HG03439 (cell line): ENCODE data around the gene ADAM12.

Experiments
- ATAC-seq: cut with Tn5 transposase; IDR thresholded peaks from one replicate; pipeline ENCODE4 v1.9.1; 2021; ENCODE audit warnings: mild to moderate bottlenecking, moderate library complexity; ENCODE audit not compliant: unreplicated experiment

The ADAM12 gene

GRCh38 chr10:126097558-126098225 lies 290.6 kb downstream of the ADAM12 start:
- no peak for ATAC-seq

GRCh38 chr10:126094537-126094936 lies 293.7 kb downstream of the ADAM12 start:
- no peak for ATAC-seq

- ATAC-seq = no peak
These were observed 295.7 kb downstream of the ADAM12 start for GRCh38 chr10:126092366-126093215.

- no peak for ATAC-seq
These were observed 297.2 kb downstream of the ADAM12 start for GRCh38 chr10:126090911-126091728.

- no peak for ATAC-seq
These were observed 297.8 kb downstream of the ADAM12 start for GRCh38 chr10:126090443-126090842.

- no peak for ATAC-seq
These were observed 300.3 kb downstream of the ADAM12 start for GRCh38 chr10:126087796-126088505.

- ATAC-seq = no peak
These were observed 301.1 kb downstream of the ADAM12 start for GRCh38 chr10:126087153-126087680.

GRCh38 chr10:126085806-126086205 lies 302.5 kb downstream of the ADAM12 start:
- no peak for ATAC-seq

GRCh38 chr10:126084369-126084768 lies 303.9 kb downstream of the ADAM12 start:
- ATAC-seq = no peak

- no peak for ATAC-seq
These were observed 305.3 kb downstream of the ADAM12 start for GRCh38 chr10:126083009-126083408.

- ATAC-seq = no peak
These were observed 306.3 kb downstream of the ADAM12 start for GRCh38 chr10:126081841-126082466.

- no peak for ATAC-seq
These were observed 307.3 kb downstream of the ADAM12 start for GRCh38 chr10:126080879-126081411.

GRCh38 chr10:126080291-126080825 lies 307.9 kb downstream of the ADAM12 start:
- ATAC-seq = no peak

GRCh38 chr10:126075009-126075408 lies 313.3 kb downstream of the ADAM12 start:
- ATAC-seq = no peak

- no peak for ATAC-seq
These were observed 314.0 kb downstream of the ADAM12 start for GRCh38 chr10:126074291-126074690.

GRCh38 chr10:126073606-126074005 lies 314.7 kb downstream of the ADAM12 start:
- ATAC-seq = no peak

- ATAC-seq = no peak
These were observed 315.7 kb downstream of the ADAM12 start for GRCh38 chr10:126072622-126073021.

GRCh38 chr10:126070476-126071215 lies 317.6 kb downstream of the ADAM12 start:
- no peak for ATAC-seq

GRCh38 chr10:126068322-126068721 lies 320.0 kb downstream of the ADAM12 start:
- ATAC-seq = no peak
